ENCODE data around the gene NFE2L1.
"Not testable (repeated sequence)": the region's sequence is repeated elsewhere in the genome, so short reads cannot be mapped to it uniquely, and the experiment has no call there.

NFE2L1 gene, protein sequence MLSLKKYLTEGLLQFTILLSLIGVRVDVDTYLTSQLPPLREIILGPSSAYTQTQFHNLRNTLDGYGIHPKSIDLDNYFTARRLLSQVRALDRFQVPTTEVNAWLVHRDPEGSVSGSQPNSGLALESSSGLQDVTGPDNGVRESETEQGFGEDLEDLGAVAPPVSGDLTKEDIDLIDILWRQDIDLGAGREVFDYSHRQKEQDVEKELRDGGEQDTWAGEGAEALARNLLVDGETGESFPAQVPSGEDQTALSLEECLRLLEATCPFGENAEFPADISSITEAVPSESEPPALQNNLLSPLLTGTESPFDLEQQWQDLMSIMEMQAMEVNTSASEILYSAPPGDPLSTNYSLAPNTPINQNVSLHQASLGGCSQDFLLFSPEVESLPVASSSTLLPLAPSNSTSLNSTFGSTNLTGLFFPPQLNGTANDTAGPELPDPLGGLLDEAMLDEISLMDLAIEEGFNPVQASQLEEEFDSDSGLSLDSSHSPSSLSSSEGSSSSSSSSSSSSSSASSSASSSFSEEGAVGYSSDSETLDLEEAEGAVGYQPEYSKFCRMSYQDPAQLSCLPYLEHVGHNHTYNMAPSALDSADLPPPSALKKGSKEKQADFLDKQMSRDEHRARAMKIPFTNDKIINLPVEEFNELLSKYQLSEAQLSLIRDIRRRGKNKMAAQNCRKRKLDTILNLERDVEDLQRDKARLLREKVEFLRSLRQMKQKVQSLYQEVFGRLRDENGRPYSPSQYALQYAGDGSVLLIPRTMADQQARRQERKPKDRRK

GRCh38 chr17:48047741-48048383, at the start of gene NFE2L1:
Gene NFE2L1, plus strand, starts transcription at chr17:48048359. Its CDS starts 2,760 bp downstream, at chr17:48051119.
- peak; percentile 10 for FAIRE-seq

DNA sequence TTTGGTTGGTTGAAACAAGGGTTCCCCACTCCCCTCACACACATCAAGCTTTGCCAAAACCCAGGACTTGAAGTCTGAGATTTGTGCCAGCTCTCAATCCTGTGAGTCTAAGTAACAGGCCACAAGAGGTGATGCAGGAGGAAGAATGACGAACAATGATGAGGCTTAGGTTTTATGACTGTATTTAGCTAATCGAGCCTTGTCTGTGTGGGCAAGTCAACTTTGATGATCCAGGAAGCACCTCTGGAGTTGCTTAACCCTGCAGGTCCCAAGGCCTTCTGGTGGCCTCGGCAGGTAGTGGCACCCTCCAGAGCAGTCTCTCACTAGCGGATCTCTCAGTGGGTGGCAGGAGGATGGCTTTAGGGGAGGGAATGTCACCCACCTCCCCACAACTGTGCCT, 48.6 kb upstream of the NFE2L1 start:
- FAIRE-seq, result no peak

GRCh38 chr17:48001197-48001596, 47.0 kb upstream of the NFE2L1 start:
- no peak for FAIRE-seq

GRCh38 chr17:48001657-48002056, 46.5 kb upstream of the NFE2L1 start:
- not testable (repeated sequence) for FAIRE-seq

DNA sequence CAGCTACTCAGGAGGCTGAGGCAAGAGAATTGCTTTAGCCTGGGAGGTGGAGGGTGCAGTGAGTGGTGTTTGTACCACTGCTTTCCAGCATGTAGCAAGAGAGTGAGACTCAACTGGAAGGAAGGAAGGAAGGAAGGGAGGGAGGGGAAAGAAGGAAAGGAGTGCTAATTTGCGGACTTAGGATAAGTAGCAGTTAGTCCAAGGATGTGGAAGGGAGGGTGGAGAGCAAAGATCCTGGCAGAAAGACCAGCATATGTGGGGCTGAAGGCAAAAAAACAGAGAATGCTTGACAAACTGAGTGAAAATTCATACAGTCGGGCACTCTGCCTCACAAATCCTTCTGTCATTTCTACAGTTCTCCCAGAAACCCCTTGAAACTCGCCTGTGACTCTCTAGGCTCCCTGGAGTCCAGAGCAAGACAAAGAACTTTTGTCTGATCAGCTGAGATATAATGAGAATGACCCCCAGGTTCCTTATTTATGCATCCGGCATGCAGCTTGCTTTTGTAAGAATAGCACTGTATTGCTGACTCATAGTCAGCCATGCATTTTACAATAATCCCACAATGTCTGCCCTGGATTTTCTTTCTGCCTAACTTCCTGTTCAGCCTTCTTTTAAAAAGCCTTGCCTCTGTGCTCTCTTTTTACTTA, 45.8 kb upstream of the NFE2L1 start:
- no peak for FAIRE-seq

DNA sequence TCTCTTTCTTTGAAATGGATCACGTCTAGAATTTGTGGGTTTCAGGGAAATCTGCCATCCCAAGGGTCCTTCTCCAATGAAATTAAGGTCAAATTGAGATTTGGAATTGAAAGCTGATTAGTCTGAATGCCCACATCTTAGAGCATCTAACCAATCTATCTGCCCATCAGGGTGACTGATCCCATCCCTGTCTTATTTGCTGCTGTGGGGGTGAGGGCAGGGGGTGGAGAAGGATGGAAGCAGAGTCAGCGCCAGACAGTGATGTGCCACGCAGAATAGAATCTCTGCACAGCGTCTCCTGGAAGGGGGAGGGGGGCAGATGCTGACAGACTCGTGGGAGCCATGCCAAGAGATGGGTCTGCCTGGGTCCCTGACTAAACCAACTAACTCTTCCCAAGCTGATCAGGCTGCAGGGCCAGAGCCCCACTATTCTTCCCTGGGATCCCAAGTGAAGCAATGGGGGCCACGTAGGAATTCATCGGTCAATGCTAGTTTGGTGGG, 45.2 kb upstream of the NFE2L1 start:
- FAIRE-seq, result no peak

DNA sequence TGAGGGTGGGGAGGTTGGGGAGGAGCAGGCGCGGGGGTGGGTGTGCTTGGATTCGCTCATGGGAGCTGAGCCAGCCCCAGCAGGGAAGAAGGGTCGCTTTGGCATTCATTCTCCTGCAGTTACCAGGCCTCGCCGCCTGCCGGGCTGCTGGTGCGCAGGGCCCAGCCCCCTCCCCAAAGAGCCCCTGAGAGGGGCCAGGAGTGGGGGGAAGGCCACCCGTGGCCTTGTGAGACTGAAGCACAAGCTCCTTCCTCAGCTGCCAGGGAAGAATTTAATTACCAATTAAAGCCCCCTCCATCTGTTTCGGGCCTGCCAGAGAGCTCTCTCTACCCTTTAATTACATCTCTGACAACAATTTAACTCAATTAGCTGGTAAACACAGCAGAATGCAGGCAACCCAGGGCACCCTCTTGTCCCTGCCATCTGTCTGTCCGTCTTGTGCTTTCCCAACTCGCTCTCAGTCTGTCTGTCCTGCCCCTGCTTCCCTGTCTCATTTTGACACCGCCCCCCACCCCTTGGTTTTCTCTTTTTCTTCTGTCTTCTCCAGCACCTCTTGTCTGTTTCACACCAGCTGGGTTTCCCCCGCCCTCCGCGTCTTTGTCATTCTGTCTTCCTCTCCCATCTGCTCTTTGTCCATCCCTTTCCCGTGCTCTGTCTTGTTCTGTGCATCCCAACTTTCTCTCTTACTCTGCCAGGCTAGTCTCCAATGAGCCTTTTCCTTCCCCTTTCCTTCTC, 44.6 kb upstream of the NFE2L1 start:
- FAIRE-seq, result no peak

- no peak for FAIRE-seq
Measured at GRCh38 chr17:48004983-48005382, 43.2 kb upstream of the NFE2L1 start.

DNA sequence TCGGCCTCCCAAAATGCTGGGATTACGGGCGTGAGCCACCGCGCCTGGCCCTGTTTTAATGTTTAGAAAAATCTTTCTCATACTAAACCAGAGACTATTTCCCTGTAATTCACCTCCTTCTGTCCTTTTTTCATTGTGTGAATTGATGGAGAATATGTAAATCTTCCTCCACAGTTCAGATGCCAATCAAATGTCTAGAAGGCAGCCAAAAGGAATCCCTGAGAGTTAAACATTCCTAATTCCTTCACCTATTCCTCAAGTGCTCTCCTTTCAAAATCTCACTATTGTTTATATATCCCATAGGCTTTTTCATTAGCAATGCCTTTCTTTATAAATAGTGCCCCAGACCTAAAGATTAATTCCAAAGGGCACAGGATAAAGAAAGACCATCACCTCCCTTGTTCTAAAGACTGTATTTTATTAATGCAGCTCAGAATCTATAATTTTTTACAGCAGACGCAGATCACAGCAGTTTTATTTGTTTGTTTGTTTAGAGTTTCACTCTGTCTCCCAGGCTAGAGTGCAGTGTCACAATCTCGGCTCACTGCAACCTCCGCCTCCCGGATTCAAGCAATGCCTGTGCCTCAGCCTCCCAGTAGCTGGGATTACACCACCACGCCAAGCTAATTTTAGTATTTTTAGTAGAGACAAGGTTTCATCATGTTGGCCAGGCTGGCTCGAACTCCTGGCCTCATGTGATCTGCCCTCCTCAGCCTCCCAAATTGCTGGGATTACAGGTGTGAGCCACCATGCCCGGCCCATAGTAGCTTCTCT, 41.0 kb upstream of the NFE2L1 start:
- FAIRE-seq, result no peak

- no peak for FAIRE-seq
Measured at GRCh38 chr17:48010193-48010592, 38.0 kb upstream of the NFE2L1 start.

DNA sequence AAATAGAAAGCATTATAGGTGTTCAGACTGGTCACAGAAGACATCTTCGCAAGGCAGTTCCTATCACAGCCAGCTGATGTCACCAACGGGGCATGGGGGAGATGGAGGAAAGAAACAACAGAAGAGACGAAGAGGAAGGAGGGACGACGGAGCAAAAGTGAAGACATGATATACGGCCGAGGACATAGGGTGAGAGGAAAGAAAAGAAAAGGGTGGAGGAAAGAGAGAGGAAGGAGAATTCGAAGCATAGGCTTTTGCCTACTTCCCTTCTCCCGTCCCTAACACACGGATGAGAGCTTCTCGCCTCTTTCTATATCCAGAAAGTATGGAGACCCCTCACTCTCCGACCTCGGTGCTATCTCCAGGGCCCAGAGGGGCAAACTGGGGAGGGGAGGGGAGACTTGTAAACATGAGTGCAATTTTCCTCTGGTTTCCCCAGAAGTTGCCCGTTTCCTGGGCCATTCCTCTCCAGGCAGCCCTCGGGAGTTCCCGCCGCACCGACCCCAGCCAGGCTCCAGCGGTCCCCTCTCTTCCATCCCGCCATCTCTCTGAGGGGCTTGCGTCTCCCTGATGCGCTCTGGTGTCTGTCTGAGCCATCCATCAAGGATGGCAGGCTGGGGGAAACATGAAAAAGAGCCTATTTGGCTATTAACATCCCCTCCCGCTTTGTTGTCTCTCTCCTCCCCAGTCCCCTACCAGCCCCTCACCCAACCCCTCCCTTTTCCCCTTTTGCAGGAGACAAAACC, 36.6 kb upstream of the NFE2L1 start:
- no peak for FAIRE-seq

GRCh38 chr17:48012151-48012520, 36.0 kb upstream of the NFE2L1 start:
- FAIRE-seq, result no peak

- FAIRE-seq, result no peak
Measured at GRCh38 chr17:48012654-48013053, 35.5 kb upstream of the NFE2L1 start.

DNA sequence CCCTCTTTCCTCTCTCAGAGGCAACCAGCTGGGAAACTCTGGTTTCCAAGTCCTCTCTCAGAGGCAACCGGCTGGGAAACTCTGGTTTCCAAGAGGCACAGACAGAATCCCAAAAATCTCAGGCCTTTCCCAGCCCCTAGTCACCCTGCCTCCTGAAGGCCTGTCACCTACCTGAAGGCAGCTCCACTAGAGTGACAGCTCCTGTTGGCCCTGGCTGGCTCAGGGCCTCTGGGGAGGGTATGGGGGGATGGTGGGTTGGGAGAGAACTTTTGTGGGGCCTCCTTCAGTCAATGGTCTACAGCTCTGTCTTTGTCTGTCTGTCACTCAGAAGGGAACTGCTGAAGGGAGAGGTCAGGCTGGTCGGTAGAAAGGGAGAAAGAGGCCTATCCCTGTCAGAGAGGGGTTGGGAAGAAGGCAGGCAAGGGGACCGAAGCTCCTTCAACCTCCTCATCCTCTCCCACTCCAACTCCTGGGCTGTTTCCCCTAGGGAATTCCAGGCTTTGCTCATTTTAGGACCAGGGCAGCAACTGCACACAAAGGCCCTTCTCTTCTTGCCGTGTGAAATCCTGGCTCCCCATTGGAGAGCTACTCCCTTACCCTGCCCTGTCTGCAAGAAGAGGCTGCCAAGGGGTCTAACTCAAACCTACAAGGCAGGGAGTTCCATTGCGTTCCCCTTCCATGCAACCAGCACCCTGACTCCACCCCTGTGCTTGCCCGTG, 34.1 kb upstream of the NFE2L1 start:
- FAIRE-seq, result no peak

DNA sequence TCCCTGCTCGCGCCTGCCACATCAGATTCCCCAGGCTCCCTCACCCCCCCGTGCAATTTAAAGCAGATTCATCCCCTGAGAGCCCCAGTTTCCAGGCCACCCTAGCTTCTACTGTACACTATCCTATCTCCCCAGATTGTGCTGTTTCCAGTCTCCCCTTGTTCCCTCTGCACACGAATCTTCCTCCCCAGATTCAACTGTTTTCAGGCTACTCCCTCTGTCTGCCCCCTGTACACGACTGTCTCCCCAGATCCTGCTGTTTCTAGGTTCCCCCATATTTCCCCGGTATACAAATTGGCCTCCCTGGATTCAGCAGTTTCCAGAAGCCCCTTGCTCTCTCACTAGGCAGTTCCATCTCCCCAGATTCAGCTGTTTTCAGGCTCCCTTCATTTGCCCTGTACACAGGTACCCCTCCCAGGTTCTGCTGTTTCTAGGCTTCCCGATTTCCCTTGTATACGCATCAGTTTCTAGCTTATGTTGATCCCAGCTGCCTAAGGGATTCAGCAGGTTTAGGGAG, 33.5 kb upstream of the NFE2L1 start:
- no peak for FAIRE-seq

DNA sequence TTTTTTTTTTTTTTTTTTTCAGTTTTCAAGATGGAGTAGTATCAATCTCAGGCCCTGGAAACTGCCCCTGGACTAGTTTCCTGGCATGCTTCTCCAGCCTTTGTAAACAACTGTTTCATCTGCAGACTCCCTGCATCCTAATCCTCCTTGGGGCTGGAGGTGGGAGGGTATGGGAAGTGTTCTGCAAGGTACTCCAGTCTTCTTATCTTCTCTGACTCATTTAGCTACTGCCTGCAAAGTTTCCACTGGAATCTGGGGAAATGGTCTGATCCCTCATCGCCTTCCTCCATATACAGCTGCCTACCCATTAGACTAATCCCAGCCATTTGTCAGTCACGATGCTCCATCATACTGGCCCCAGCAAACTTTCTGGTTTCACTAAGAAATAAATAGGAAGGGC, 32.0 kb upstream of the NFE2L1 start:
- FAIRE-seq, result no peak

DNA sequence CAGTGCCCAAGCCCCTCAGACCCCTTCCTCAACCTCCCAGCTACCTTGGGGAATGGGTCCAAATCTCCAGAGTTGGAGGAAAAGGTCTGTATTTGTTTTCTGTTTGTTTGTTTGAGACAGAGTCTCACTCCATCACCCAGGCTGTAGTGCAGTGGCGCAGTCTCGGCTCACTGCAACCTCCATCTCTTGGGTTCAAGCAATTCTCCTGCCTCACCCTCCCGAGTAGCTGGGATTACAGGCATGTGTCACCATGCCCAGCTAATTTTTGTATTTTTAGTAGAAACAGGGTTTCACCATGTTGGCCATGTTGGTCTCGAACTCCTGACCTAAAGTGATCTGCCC, 30.4 kb upstream of the NFE2L1 start:
- not testable (repeated sequence) for FAIRE-seq

DNA sequence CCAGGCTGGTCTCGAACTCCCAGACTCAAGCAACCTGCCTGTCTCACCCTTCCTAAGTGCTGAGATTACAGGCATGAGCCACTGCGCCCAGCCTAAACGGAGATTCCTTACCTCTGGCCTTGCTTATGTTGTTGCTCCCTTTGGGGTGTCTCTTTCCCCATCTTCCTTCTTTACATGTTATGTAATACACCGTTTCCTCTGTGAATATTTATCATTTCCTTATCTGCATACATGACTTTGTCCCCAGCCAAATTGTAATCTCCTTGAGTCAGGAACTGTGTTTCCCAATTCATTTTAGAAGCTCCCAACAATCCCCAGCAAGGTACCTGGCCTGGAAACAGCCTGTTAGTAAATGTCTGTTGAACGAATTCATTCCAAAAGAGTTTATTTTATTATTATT, 26.2 kb upstream of the NFE2L1 start:
- no peak for FAIRE-seq

DNA sequence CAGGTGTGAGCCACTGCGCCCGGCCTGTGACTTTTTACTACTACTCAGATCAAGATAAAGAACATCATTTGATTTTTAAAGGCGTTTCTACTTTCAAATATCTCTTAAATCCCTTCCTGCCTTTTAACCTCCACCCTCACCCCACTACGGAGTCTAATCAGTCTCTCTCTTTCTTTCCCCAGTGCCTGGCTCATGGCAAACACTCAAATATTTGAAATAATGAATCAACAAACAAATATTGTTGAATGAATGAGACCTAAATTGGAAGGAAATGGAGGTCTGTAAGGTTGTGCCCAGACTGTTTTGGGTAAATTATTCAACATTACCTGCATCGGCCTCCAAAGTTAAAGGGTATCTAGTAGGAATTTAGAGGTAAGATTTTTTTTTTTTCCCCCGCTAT, 25.3 kb upstream of the NFE2L1 start:
- FAIRE-seq, result no peak
